Activated CD4-positive, CD25-positive, alpha-beta regulatory T cell treated with anti-CD3 and anti-CD28 coated beads, Interleukin-2, amount 50 U/mL, for 24 hours (primary cell): ENCODE measurements around the gene KCNQ1OT1.

Experiments
- ATAC-seq, 2 donors: fragments of 150-1000 bp; cut with Tn5 transposase; one replicate each; pipeline ENCODE4 v1.10.0; 2021; ENCODE audit warnings: mild to moderate bottlenecking in 1 of 2, moderate library complexity in 1 of 2

Gene KCNQ1OT1

DNA sequence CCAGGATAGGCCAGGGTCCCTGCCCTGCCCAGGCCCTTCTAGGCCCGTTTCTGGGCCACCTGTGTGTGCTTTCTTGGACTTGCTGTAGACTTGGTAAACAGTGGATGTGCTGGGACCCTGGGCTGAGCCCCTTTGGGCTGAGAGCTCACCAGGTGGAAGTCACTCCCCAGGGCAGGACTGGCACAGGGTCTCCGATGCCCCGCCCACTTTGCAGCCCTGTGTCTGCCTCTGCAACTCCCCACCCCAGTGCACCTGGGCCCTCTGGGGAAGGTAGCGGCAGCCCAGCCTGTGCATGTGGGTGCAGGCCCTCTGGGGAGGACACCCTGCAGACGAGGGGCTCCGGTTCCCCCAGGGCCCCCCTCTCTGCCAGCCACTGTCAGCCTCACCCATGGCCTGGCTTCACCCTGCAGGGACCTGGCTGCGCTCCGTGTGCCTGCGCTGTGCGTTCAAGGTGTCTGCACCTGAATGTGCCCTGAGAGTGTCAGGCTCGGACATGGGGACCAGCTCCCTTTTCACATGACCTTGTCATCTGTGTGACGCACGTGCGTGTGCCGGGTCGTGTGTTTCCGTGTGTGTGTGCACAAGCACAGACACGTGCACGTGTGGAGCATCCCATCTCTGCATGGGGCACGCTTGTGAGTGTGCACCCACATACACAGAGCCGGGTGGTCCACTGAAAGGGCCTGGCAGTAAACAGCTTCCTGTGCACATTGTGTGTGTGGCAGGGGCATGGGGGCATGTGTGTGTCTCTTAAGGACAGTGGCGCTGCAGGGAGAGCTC is 118.5 kb downstream of the KCNQ1OT1 start:
- no peak for ATAC-seq

- ATAC-seq = no peak
Observed at GRCh38 chr11:2580571-2581001, 119.2 kb downstream of the KCNQ1OT1 start.

- ATAC-seq = no peak
Observed at GRCh38 chr11:2580061-2580421, 119.8 kb downstream of the KCNQ1OT1 start.

- no peak for ATAC-seq
Observed at GRCh38 chr11:2579315-2580060, 120.3 kb downstream of the KCNQ1OT1 start.

GRCh38 chr11:2578929-2579270 is 120.9 kb downstream of the KCNQ1OT1 start:
- no peak for ATAC-seq

- no peak for ATAC-seq
Observed at GRCh38 chr11:2577991-2578928, 121.5 kb downstream of the KCNQ1OT1 start.

- ATAC-seq = no peak
Observed at GRCh38 chr11:2577031-2577990, 122.5 kb downstream of the KCNQ1OT1 start.

GRCh38 chr11:2576549-2576948 is 123.2 kb downstream of the KCNQ1OT1 start:
- no peak for ATAC-seq

DNA sequence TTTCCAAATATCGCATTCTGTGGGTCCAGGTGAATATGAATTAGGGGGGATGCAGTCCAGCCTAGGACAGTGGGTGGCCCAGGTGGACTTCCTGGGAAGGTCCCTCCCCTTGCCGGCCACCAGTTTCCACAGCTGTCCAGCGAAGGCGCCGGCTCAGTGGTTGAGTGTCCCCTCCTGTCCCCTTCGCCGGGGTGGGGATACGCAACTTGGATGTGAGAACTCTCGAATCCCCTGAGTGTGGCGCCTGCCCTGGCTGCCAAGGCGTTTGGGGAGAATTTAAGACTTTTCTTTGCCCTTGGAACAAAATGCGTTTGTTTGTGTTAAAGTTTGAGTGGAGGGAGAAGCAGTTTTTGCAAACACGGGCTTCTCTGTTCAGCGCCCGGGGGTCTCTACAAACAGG is 123.7 kb downstream of the KCNQ1OT1 start:
- no peak for ATAC-seq

- ATAC-seq = no peak
Observed at GRCh38 chr11:2575591-2576051, 124.2 kb downstream of the KCNQ1OT1 start.

DNA sequence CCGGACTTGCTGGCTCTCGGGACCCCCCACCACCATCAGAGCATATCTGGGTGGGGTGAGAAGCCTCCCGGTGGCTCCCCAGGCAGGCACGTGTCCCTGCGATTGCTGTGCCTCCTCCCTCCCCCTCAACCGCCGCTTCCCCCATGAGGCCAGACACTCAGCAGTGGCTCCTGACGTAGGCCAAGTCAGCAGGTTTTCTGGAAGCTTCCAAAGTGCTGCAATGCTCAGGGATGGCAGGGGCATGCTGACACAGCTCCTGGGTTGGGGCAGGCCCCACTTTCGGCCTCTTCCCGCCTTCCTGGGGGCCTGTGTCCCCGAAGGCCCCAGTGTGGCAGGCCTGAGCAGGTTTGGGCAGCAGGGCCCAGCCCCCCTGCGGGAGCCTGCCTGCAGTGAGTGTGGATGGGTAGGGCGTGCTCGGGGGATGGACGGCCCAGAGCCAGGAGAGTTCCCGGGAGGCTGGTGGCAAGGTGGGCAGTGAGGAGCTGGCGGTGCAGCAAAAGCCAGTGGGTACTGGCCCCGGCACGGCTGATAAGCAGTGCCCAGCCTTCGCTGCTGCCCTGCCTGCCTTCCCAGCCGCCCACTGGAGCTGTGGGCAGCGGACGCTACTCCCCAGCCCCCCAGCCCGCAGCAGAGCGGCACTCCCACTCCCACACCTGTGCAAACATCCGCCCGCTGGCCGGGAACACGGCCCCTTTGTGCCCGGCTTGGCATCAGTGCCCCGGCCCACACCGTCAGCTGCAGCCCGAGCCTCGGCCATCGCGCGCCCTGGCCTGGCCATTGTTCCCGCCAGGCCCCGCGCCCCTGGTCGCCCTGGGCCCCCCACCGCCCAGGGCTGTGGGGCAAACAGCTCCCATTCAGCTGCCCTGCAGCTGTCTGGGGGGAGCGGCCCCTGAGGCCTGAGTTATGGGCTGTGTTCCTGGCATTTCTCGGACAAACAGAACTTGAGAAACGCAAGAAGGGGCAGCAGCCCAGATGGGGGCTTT is 125.0 kb downstream of the KCNQ1OT1 start:
- ATAC-seq = no peak

GRCh38 chr11:2574043-2574552 is 125.7 kb downstream of the KCNQ1OT1 start:
- no peak for ATAC-seq

GRCh38 chr11:2573240-2574042 is 126.4 kb downstream of the KCNQ1OT1 start:
- ATAC-seq = no peak

DNA sequence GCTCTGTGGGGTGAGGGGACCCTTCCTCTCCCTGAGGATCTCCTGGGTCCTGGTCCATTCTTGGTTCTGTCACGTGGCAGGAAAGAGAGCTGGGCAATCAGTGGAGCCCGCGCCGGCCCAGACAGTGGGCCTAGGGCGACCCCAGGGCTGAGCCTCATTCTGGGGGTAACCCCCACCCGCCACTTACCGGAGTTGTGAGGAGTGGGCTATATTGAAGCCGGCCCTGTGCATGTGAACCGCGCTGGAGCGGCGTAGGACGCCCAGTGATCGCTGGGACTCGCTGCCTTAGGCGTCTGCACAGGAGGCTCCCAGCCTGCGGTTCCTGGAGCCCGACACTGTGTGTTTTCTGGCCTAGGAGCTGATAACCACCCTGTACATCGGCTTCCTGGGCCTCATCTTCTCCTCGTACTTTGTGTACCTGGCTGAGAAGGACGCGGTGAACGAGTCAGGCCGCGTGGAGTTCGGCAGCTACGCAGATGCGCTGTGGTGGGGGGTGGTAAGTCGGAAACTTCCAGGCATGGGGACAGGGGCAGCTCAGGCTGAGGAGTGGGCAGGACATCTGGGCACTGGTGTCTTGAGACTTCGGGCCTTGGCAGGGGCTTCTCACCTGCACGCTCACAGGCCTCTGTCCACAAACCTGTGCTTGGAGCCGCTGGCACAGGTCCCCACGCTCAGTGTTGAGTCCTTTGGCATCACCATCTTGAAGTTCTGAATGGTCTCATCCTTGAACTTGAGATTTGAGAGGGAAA is 127.1 kb downstream of the KCNQ1OT1 start:
- no peak for ATAC-seq

GRCh38 chr11:2571598-2572281 is 128.1 kb downstream of the KCNQ1OT1 start:
- no peak for ATAC-seq

DNA sequence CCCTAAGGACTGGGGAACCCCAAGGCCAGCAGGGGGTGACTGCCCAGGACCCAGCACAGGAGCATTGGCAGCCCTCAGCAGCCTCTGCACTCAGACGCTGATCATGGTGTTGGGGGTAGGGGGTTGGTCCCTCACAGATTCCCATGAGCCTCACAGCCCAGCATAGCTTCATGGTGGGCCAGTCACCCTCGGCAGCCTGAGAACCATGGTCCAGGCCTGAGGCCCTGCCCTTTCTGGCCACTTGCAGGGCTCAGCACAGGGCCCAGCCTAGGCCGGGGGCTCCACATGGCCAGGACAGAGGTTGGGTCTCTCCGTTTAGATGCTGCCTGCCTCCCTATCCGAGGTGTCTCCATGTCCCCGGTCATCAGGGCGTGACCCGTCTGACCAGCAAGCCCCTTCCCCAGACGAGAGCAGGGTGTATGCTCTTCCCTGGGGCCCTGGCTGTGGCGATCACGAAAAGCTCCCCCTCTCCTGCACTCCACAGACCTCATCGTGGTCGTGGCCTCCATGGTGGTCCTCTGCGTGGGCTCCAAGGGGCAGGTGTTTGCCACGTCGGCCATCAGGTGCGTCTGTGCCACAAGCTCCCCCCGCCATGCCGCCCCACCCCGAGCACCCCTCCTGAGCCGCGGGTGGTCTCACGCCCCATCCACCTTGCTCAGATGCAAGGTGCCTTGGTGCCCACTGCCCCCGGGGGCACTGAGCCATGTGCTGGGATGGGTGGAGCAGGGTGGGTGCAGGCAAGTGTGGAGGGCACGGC is 128.8 kb downstream of the KCNQ1OT1 start:
- no peak for ATAC-seq

DNA sequence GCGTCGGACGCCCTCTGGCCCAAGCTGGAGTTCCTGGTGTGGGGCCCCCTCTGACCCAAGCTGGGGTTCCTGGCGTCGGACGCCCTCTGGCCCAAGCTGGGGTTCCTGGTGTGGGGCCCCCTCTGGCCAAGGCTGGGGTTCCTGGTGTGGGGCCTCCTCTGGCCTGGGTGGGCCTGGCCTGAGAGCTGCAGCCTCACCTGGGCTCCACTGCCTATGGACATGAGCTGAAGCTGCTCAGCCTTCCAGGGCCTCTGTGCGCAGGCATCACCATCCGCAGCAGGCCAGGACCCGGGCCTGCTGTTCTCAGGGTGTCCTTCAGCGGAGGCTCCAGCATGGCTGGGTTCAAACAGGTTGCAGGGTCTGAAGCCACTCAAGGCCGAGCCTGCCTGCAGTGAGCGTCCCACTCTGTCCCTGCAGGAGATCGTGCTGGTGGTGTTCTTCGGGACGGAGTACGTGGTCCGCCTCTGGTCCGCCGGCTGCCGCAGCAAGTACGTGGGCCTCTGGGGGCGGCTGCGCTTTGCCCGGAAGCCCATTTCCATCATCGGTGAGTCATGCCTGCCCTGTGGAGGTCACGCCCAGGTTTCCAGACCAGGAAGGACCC is 129.5 kb downstream of the KCNQ1OT1 start:
- no peak for ATAC-seq
